GM12891 (cell line): ENCODE data around the gene PPP1R3G.

Experiments
- PAX5 ChIP-seq: IDR thresholded peaks from 2 replicates; pipeline ENCODE4 v1.6.1; 2011; ENCODE audit warnings: low read length, moderate library complexity, mild to moderate bottlenecking; ENCODE audit not compliant: insufficient read depth, severe bottlenecking
- POLR2A ChIP-seq: IDR thresholded peaks from 2 replicates; pipeline ENCODE4 v1.6.1; 2011; ENCODE audit warnings: low read depth, low read length, control low read depth
- POLR2AphosphoS5 ChIP-seq: IDR thresholded peaks from 2 replicates; pipeline ENCODE4 v1.6.1; 2011; ENCODE audit warnings: low read depth, low read length, control low read depth
- POU2F2 ChIP-seq: IDR thresholded peaks from 2 replicates; pipeline ENCODE4 v1.6.1; 2011; ENCODE audit warnings: low read depth, mild to moderate bottlenecking, control low read depth, low read length, moderate library complexity
- SPI1 ChIP-seq: IDR thresholded peaks from 2 replicates; pipeline ENCODE4 v1.6.1; 2011; ENCODE audit warnings: low read depth, low read length, control low read depth
- TAF1 ChIP-seq: IDR thresholded peaks from 2 replicates; pipeline ENCODE4 v1.6.1; 2011; ENCODE audit warnings: low read depth, low read length, control low read depth

- TF ChIP-seq POLR2AphosphoS5 (no peak), POLR2A (no peak), TAF1 (no peak), SPI1 (no peak), PAX5 (no peak), POU2F2 (no peak)
These were observed 24.0 kb upstream of the PPP1R3G start for GRCh38 chr6:5061152-5061551.
